ENCODE results near the gene PDGFA. TPM values are rescaled to one million over a fixed set of nuclear protein-coding genes. Genes with fewer than 3 reads are reported as not detected.

Gene PDGFA
- total and polyA plus RNA-seq, 3 donors from 2014 or later = 7.2 to 13.8 (median 13.8) TPM

- H3K4me1 ChIP-seq = peaks cover 41% of the 10 kb centered on the region
- 9 to 27% methylated on average over 24 to 71 of the region's 72 CpGs for WGBS, 2 donors
- H3K27me3 ChIP-seq = no peaks in the 10 kb centered on the region
- peak; percentile 67 for DNase-seq
- TF ChIP-seq POLR2A (IDR thresholded peaks at IDR 0.05) (no peak), CTCF (IDR thresholded peaks at IDR 0.05) (no peak)
- H3K27ac ChIP-seq = no peak overlapping the region
- H3K4me3 ChIP-seq = peak overlapping the region in 1 of 2 donors; percentile 38
- no peaks in the 10 kb centered on the region for H3K9me3 ChIP-seq
- no peaks in the 10 kb centered on the region for H3K36me3 ChIP-seq (ENCODE audit: low read depth, missing control alignments)
- intact Hi-C loops (cut with DNase I; ENCODE audit: low total_unique reads) = loop anchor here (10.0 kb wide), 1 partner anchor 187 kb away; no protein-coding TSS in a partner anchor
Observed at GRCh38 chr7:521221-522070, 1.8 kb upstream of the PDGFA start.

- intact Hi-C loops (cut with DNase I; ENCODE audit: low total_unique reads) = loop anchor here (10.0 kb wide), 1 partner anchor 186 kb away; no protein-coding TSS in a partner anchor
- H3K4me1 ChIP-seq = peaks cover 44% of the 10 kb centered on the region
- DNase-seq = peak; percentile 58
Observed at GRCh38 chr7:520503-521161, 986 bp upstream of the PDGFA start.

GRCh38 chr7:518630-519483 is 789 bp downstream of the PDGFA start:
- no peak for TF ChIP-seq CTCF (IDR thresholded peaks at IDR 0.05)
- TF ChIP-seq POLR2A (IDR thresholded peaks at IDR 0.05) = no peak
- no peaks in the 10 kb centered on the region for H3K27me3 ChIP-seq
- H3K4me3 ChIP-seq = peak overlapping the region; percentile 60 to 72
- H3K36me3 ChIP-seq (ENCODE audit: low read depth, missing control alignments) = no peaks in the 10 kb centered on the region
- peak overlapping the region; percentile 50 to 79 for H3K27ac ChIP-seq
- 1 to 2% methylated on average over 15 to 68 of the region's 93 CpGs for WGBS, 2 donors
- intact Hi-C loops (cut with DNase I; ENCODE audit: low total_unique reads) = no loop called here
- peak; percentile 80 for DNase-seq
- H3K9me3 ChIP-seq = no peaks in the 10 kb centered on the region
- H3K4me1 ChIP-seq = peaks cover 44% of the 10 kb centered on the region

More at GRCh38 chr7:520503-521161, 986 bp upstream of the PDGFA start:
- Histone ChIP-seq H3K9me3 (no peaks in the 10 kb centered on the region), H3K27me3 (no peaks in the 10 kb centered on the region), H3K4me3 (peak overlapping the region in 1 of 2 donors; percentile 50), H3K36me3 (ENCODE audit: low read depth, missing control alignments) (no peaks in the 10 kb centered on the region), H3K27ac (peak overlapping the region; percentile 68)
- TF ChIP-seq CTCF (IDR thresholded peaks at IDR 0.05) = no peak
- TF ChIP-seq POLR2A (IDR thresholded peaks at IDR 0.05) = no peak
- WGBS, 2 donors = 2 to 13% methylated on average over 10 to 63 of the region's 63 CpGs

- Histone ChIP-seq H3K4me3 (peak overlapping the region; percentile 60 to 72), H3K4me1 (peaks cover 44% of the 10 kb centered on the region), H3K9me3 (no peaks in the 10 kb centered on the region), H3K27me3 (no peaks in the 10 kb centered on the region), H3K27ac (peak overlapping the region; percentile 50 to 79), H3K36me3 (ENCODE audit: low read depth, missing control alignments) (no peaks in the 10 kb centered on the region)
- DNase-seq = peak; percentile 38
- intact Hi-C loops (cut with DNase I; ENCODE audit: low total_unique reads) = no loop called here
- WGBS, 2 donors = 0 to 1% methylated on average over 23 to 55 of the region's 70 CpGs
- TF ChIP-seq POLR2A (IDR thresholded peaks at IDR 0.05) (no peak), CTCF (IDR thresholded peaks at IDR 0.05) (no peak)
Observed at GRCh38 chr7:517774-518629, 1.6 kb downstream of the PDGFA start.
